Tibial artery (tissue), 4 donors: Measurements from ENCODE around the gene ZCCHC18.
"Not testable (repeated sequence)": the region's sequence is repeated elsewhere in the genome, so short reads cannot be mapped to it uniquely, and the experiment has no call there.

Experiments used
- DNase-seq, 2 donors: peaks; one replicate each; pipeline ENCODE4 v3.0.0-alpha.2; 2019
- H3K27ac ChIP-seq, 2 donors: fragments of 200-600 bp; sonication (generic) in 1 of 2; 1 replicate in 1 of 2; 2 replicates in 1 of 2; pipeline ENCODE4 v1.5.1; 2018 to 2019; ENCODE audit warnings: mild to moderate bottlenecking in 1 of 2
- H3K27me3 ChIP-seq, 2 donors: fragments of 200-600 bp; sonication (generic) in 1 of 2; one replicate each; pipeline versions ENCODE4 v1.5.1 to v1.6.0; 2016 to 2019
- H3K36me3 ChIP-seq, 3 donors: fragments of 200-600 bp; sonication (generic) in 2 of 3; one replicate each; pipeline ENCODE4 v1.5.1; 2016 to 2019; ENCODE audit warnings: mild to moderate bottlenecking in 2 of 3
- H3K4me1 ChIP-seq, 4 donors: fragments of 200-600 bp; sonication (generic) in 2 of 4; 1 replicate in 3 of 4; 2 replicates in 1 of 4; pipeline ENCODE4 v1.5.1; 2016 to 2019
- H3K4me3 ChIP-seq, 2 donors: fragments of 200-600 bp; sonication (generic) in 1 of 2; 1 replicate in 1 of 2; 2 replicates in 1 of 2; pipeline ENCODE4 v1.5.1; 2018 to 2019; ENCODE audit warnings: mild to moderate bottlenecking in 2 of 2
- H3K9me3 ChIP-seq, 3 donors: fragments of 200-600 bp; sonication (generic) in 1 of 3; one replicate each; pipeline ENCODE4 v1.5.1; 2016 to 2019
- CTCF ChIP-seq, 2 experiments: fragments of 200-600 bp in 1 of 2; fragments of 450-650 bp in 1 of 2; IDR thresholded peaks; one replicate each; pipeline ENCODE4 v1.5.1; 2017 to 2019; ENCODE audit warnings: antibody characterized with exemption in 2 of 2, mild to moderate bottlenecking in 1 of 2, moderate library complexity in 1 of 2
- intact Hi-C: fragments of 100-400 bp; cut with DNase I; formaldehyde crosslinking; loops from one replicate; pipeline ENCODE4 v1.15.0; 2023; ENCODE audit warnings: low total_unique reads

The ZCCHC18 gene

GRCh38 chrX:104112326-104112951 is at the start of gene ZCCHC18:
ZCCHC18 (plus strand) TSS chrX:104112523; CDS start chrX:104114112, 1,589 bp downstream.
- no peaks in the 10 kb centered on the region for H3K36me3 ChIP-seq
- peak within 1 kb of the TSS; percentile 59 to 60 for H3K4me3 ChIP-seq
- TF ChIP-seq CTCF (IDR thresholded peaks at IDR 0.05): no peak
- no peaks in the 10 kb centered on the region for H3K27me3 ChIP-seq
- peak; percentile 39 to 80 for DNase-seq
- no peaks in the 10 kb centered on the region for H3K9me3 ChIP-seq
- peak within 1 kb of the TSS; percentile 74 to 91 for H3K27ac ChIP-seq
- intact Hi-C loops: no loop called here
- H3K4me1 ChIP-seq: peaks cover 0 to 16% (median 2%) of the 10 kb centered on the region in 4 donors

GRCh38 chrX:104062636-104063035 is 49.7 kb upstream of the ZCCHC18 start:
- DNase-seq, intact Hi-C loops, H3K4me3 ChIP-seq, H3K9me3 ChIP-seq, H3K36me3 ChIP-seq, H3K27me3 ChIP-seq, H3K4me1 ChIP-seq, H3K27ac ChIP-seq: not testable (repeated sequence)

- H3K4me3 ChIP-seq, H3K4me1 ChIP-seq, intact Hi-C loops, H3K27ac ChIP-seq, DNase-seq, H3K36me3 ChIP-seq, H3K9me3 ChIP-seq, H3K27me3 ChIP-seq: not testable (repeated sequence)
Measured at GRCh38 chrX:104075778-104076445, 36.4 kb upstream of the ZCCHC18 start, which contains the start of gene TMSB15C. TMSB15C (minus strand) TSS chrX:104076236.

- intact Hi-C loops: not testable (repeated sequence)
Measured at GRCh38 chrX:104077854-104078253, 34.5 kb upstream of the ZCCHC18 start.

GRCh38 chrX:104084063-104084462 is 28.3 kb upstream of the ZCCHC18 start:
- H3K36me3 ChIP-seq: no peaks in the 10 kb centered on the region
- no peak for DNase-seq
- H3K9me3 ChIP-seq: no peaks in the 10 kb centered on the region
- H3K27ac ChIP-seq: no peak overlapping the region
- TF ChIP-seq CTCF (IDR thresholded peaks at IDR 0.05): no peak
- intact Hi-C loops: no loop called here
- peaks cover 0 to 4% (median 0%) of the 10 kb centered on the region in 4 donors for H3K4me1 ChIP-seq
- no peaks in the 10 kb centered on the region for H3K27me3 ChIP-seq
- H3K4me3 ChIP-seq: no peak overlapping the region

More at GRCh38 chrX:104077854-104078253, 34.5 kb upstream of the ZCCHC18 start:
- not testable (repeated sequence) for H3K9me3 ChIP-seq, H3K4me3 ChIP-seq, H3K36me3 ChIP-seq, H3K27me3 ChIP-seq, H3K4me1 ChIP-seq, DNase-seq, H3K27ac ChIP-seq

GRCh38 chrX:104084534-104085277 is 27.6 kb upstream of the ZCCHC18 start:
- DNase-seq: no peak
- H3K27ac ChIP-seq: no peak overlapping the region
- TF ChIP-seq CTCF (IDR thresholded peaks at IDR 0.05): no peak
- H3K36me3 ChIP-seq: no peaks in the 10 kb centered on the region
- peaks cover 0 to 4% (median 0%) of the 10 kb centered on the region in 4 donors for H3K4me1 ChIP-seq
- H3K4me3 ChIP-seq: no peak overlapping the region
- H3K27me3 ChIP-seq: no peaks in the 10 kb centered on the region
- intact Hi-C loops: no loop called here
- no peaks in the 10 kb centered on the region for H3K9me3 ChIP-seq

GRCh38 chrX:104085477-104085876 is 26.8 kb upstream of the ZCCHC18 start:
- Histone ChIP-seq H3K9me3 (no peaks in the 10 kb centered on the region), H3K4me1 (peaks cover 0 to 4% (median 0%) of the 10 kb centered on the region in 4 donors), H3K36me3 (no peaks in the 10 kb centered on the region), H3K4me3 (no peak overlapping the region), H3K27ac (no peak overlapping the region), H3K27me3 (no peaks in the 10 kb centered on the region)
- intact Hi-C loops: no loop called here
- DNase-seq: no peak
- TF ChIP-seq CTCF (IDR thresholded peaks at IDR 0.05): no peak
